ENCODE measurements around the gene GASK1A. TPM values are rescaled to one million over a fixed set of nuclear protein-coding genes. Genes with fewer than 3 reads are reported as not detected.

The GASK1A gene
- total RNA-seq, 1 donor from 2014 or later = 1.6 TPM

DNA sequence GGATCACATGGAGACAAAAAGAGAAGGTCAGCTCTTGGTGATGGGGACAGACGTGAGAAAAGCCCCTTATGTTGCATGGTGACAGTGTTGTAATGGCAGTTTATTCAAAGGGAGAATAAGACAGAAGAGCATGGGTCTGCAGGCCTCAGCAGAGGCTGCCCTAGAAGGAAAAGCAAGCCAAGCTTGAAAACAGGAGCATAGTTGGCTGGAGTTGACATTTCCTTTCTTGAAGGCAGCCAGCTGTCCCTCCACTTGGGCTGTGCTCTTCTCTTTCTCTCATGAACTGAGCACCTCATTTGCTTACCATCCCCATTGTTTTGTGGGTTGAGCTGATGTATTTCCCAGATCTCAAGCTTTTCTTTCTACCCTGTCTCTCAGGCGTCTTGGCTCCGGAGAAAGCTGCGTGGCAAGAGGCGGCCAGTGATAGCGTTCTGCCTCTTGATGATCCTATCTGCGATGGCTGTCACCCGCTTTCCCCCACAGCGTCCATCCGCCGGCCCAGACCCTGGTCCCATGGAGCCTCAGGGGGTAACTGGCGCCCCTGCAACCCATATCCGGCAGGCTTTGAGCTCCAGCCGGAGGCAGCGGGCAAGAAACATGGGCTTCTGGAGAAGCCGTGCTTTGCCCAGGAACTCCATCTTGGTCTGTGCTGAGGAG lies 52.9 kb downstream of the GASK1A start:
- TF ChIP-seq, protein P1, sequence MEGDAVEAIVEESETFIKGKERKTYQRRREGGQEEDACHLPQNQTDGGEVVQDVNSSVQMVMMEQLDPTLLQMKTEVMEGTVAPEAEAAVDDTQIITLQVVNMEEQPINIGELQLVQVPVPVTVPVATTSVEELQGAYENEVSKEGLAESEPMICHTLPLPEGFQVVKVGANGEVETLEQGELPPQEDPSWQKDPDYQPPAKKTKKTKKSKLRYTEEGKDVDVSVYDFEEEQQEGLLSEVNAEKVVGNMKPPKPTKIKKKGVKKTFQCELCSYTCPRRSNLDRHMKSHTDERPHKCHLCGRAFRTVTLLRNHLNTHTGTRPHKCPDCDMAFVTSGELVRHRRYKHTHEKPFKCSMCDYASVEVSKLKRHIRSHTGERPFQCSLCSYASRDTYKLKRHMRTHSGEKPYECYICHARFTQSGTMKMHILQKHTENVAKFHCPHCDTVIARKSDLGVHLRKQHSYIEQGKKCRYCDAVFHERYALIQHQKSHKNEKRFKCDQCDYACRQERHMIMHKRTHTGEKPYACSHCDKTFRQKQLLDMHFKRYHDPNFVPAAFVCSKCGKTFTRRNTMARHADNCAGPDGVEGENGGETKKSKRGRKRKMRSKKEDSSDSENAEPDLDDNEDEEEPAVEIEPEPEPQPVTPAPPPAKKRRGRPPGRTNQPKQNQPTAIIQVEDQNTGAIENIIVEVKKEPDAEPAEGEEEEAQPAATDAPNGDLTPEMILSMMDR (IDR thresholded peaks at IDR 0.05; ENCODE audit: borderline replicate concordance) = no peak
- H3K9me3 ChIP-seq (replicated peaks) = no peaks in the 10 kb centered on the region
- H3K36me3 ChIP-seq = no peaks in the 10 kb centered on the region
- intact Hi-C loops (cut with micrococcal nuclease) = no loop called here
- DNase-seq = no peak
- H3K4me3 ChIP-seq = no peak overlapping the region
- H3K27me3 ChIP-seq (ENCODE audit: low read depth) = no peaks in the 10 kb centered on the region
- H3K4me1 ChIP-seq = no peaks in the 10 kb centered on the region
- H3K27ac ChIP-seq (replicated peaks) = peak overlapping the region; percentile 42

DNA sequence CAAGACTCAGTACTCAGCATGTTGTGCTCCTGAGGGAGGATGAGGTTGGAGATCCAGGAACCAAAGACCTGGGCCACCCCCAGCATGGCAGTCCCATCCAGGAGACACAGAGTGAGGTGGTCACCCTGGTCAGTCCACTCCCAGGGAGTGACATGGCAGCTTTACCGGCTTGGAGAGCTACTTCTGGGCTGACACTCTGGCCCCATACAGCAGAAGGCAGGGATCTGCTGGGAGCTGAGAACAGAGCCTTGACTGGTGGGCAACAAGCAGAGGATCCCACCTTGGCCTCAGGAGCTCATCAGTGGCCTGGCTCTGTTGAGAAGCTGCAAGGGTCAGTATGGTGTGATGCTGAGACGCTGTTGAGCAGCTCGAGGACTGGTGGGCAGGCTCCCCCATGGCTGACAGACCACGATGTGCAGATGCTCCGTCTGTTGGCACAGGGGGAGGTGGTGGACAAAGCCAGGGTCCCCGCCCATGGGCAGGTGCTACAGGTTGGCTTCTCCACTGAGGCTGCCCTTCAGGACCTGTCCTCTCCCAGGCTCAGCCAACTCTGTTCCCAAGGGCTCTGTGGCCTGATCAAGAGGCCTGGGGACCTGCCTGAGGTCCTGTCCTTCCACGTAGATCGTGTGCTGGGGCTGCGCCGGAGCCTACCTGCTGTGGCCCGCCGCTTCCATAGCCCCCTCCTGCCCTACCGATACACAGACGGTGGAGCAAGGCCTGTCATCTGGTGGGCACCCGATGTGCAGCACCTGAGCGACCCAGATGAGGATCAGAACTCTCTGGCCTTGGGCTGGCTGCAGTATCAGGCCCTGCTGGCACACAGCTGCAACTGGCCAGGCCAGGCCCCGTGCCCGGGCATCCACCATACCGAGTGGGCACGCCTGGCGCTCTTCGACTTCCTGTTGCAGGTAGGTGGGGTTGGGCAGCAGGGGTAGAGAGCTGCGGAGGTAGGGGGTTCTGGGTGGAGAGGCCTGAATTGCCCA lies 53.8 kb downstream of the GASK1A start:
- H3K36me3 ChIP-seq = no peaks in the 10 kb centered on the region
- no peak overlapping the region for H3K4me3 ChIP-seq
- intact Hi-C loops (cut with micrococcal nuclease) = no loop called here
- H3K27me3 ChIP-seq (ENCODE audit: low read depth) = no peaks in the 10 kb centered on the region
- H3K4me1 ChIP-seq = no peaks in the 10 kb centered on the region
- H3K27ac ChIP-seq (replicated peaks) = no peak overlapping the region
- no peak for DNase-seq
- H3K9me3 ChIP-seq (replicated peaks) = no peaks in the 10 kb centered on the region
- TF ChIP-seq, protein P1 (IDR thresholded peaks at IDR 0.05; ENCODE audit: borderline replicate concordance) = no peak

DNA sequence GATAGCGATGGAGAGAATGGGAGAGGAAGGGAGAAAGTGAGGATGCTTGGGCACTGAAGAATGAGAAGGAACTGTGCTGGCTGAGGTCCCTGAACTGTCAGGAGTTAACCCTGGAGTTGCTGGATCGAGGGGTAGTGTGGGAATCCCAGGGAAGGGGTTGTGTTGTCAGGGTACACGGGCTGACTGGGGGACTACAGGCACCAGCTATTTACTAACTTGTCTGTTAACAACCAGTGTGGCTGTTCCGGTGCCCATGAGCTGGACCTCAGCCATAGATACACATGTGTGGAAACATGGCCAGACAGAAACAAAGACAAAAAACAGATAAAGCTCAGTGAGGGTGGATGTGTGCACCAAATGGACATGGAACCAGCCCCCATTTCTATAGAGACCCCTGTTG lies 55.1 kb downstream of the GASK1A start:
- DNase-seq = no peak
- Histone ChIP-seq H3K4me1 (no peaks in the 10 kb centered on the region), H3K27ac (replicated peaks) (no peak overlapping the region), H3K36me3 (no peaks in the 10 kb centered on the region), H3K27me3 (ENCODE audit: low read depth) (no peaks in the 10 kb centered on the region), H3K9me3 (replicated peaks) (no peaks in the 10 kb centered on the region), H3K4me3 (no peak overlapping the region)
- TF ChIP-seq, protein P1 (IDR thresholded peaks at IDR 0.05; ENCODE audit: borderline replicate concordance) = no peak
- intact Hi-C loops (cut with micrococcal nuclease) = no loop called here

DNA sequence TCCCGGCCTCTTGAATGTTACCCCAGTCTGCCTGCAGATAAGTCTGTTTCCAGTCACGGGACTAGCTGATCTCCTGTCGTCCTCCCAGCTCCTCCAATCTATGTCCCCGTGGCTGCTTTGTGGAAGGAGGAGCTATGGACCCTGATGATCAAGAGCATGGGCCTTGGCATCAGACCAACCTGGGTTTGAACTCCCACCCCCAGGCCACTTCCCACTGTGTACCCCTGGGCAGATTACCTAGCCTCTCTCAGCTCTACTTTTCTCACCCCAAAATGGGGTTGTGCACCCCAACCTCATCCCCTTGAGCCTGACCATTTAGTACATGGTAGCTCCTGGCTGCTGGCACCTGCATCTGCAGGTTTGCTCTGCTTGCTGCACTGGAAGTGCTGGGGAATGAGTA lies 55.8 kb downstream of the GASK1A start:
- DNase-seq = no peak
- intact Hi-C loops (cut with micrococcal nuclease) = no loop called here
- Histone ChIP-seq H3K27ac (replicated peaks) (no peak overlapping the region), H3K27me3 (ENCODE audit: low read depth) (no peaks in the 10 kb centered on the region), H3K9me3 (replicated peaks) (no peaks in the 10 kb centered on the region), H3K4me1 (no peaks in the 10 kb centered on the region), H3K4me3 (no peak overlapping the region), H3K36me3 (no peaks in the 10 kb centered on the region)
- TF ChIP-seq, protein P1 (IDR thresholded peaks at IDR 0.05; ENCODE audit: borderline replicate concordance) = no peak

DNA sequence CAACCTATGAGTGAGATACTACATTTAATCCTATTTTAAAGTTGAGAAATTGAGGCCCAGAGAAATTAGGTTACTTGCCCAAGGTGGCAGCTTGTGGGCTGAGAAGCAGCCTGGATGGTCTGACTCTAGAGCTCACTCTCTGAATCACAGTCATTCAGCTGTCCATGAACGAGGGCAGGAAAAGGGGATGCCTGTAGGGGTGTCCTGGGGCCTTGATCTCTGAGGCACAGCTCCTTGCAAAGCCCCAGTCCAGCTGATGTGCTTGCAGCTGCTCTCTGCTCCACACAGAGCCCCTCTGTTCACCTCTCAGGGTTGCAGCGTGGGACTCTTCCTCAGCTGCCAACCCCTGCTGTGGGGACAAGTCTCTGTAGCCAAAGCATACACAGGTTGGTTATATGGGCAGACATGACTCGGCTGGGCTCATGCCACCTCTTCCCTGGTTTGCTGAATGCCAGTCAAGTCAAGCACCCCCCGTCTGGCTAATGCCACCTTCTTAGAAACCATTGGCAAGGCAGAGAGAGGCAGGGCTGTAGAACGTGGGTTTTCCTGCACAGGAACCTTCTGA lies 56.8 kb downstream of the GASK1A start:
- no peak overlapping the region for H3K27ac ChIP-seq (replicated peaks)
- intact Hi-C loops (cut with micrococcal nuclease) = no loop called here
- H3K27me3 ChIP-seq (ENCODE audit: low read depth) = no peaks in the 10 kb centered on the region
- no peak overlapping the region for H3K4me3 ChIP-seq
- TF ChIP-seq, protein P1 (IDR thresholded peaks at IDR 0.05; ENCODE audit: borderline replicate concordance) = no peak
- no peak for DNase-seq
- no peaks in the 10 kb centered on the region for H3K36me3 ChIP-seq
- no peaks in the 10 kb centered on the region for H3K4me1 ChIP-seq
- H3K9me3 ChIP-seq (replicated peaks) = no peaks in the 10 kb centered on the region

Data from left ventricle myocardium inferior (tissue), 1 donor.